H9 (cell line): Measurements from ENCODE around the gene TMEM87A. TPM values are rescaled to one million over a fixed set of nuclear protein-coding genes. Genes with fewer than 3 reads are reported as not detected.

Experiments used
- DNase-seq: peaks from one replicate; pipeline ENCODE4 v3.0.0-alpha.2; 2017
- H2AFZ ChIP-seq: one replicate; pipeline ENCODE4 v1.6.1; 2013; ENCODE audit warnings: mild to moderate bottlenecking, low read length, control low read depth, moderate library complexity
- H2AK5ac ChIP-seq: 2 replicates; pipeline ENCODE4 v1.6.1; 2013; ENCODE audit warnings: low read length, control low read depth, mixed read lengths; ENCODE audit not compliant: insufficient read length
- H2BK120ac ChIP-seq: one replicate; pipeline ENCODE4 v1.6.1; 2013; ENCODE audit warnings: low read depth, mild to moderate bottlenecking, low read length, control low read depth, inconsistent platforms; ENCODE audit not compliant: poor library complexity, severe bottlenecking
- H2BK12ac ChIP-seq: 2 replicates; pipeline ENCODE4 v1.6.1; 2013; ENCODE audit warnings: low read length, control low read depth, mixed read lengths, low read depth; ENCODE audit not compliant: insufficient read length
- H2BK15ac ChIP-seq: 2 replicates; pipeline ENCODE4 v1.6.1; 2013; ENCODE audit warnings: low read depth, low read length, control low read depth
- H2BK20ac ChIP-seq: one replicate; pipeline ENCODE4 v1.6.1; 2013; ENCODE audit warnings: low read depth, mild to moderate bottlenecking, low read length, control low read depth, inconsistent platforms; ENCODE audit not compliant: poor library complexity, severe bottlenecking
- H2BK5ac ChIP-seq: 2 replicates; pipeline ENCODE4 v1.6.1; 2013; ENCODE audit warnings: low read length, control low read depth, mixed read lengths; ENCODE audit not compliant: insufficient read length
- H3K14ac ChIP-seq: 2 replicates; pipeline ENCODE4 v1.6.1; 2013; ENCODE audit warnings: low read length, control low read depth; ENCODE audit not compliant: insufficient read depth
- H3K18ac ChIP-seq: 2 replicates; pipeline ENCODE4 v1.6.1; 2013; ENCODE audit warnings: low read depth, mild to moderate bottlenecking, mixed read lengths, low read length, control low read depth; ENCODE audit not compliant: insufficient read length
- H3K23ac ChIP-seq: 2 replicates; pipeline ENCODE4 v1.6.1; 2013; ENCODE audit warnings: low read length, control low read depth, mixed read lengths, low read depth; ENCODE audit not compliant: insufficient read length
- H3K23me2 ChIP-seq: 2 replicates; pipeline ENCODE4 v1.6.1; 2013; ENCODE audit warnings: low read depth, mild to moderate bottlenecking, mixed read lengths, low read length, control low read depth; ENCODE audit not compliant: insufficient read length, poor library complexity, severe bottlenecking
- H3K27ac ChIP-seq: 2 replicates; pipeline ENCODE4 v1.5.1; 2013; ENCODE audit warnings: low read length, control low read depth, mixed read lengths, low read depth; ENCODE audit not compliant: insufficient read length
- H3K27me3 ChIP-seq: 2 replicates; pipeline ENCODE4 v1.6.1; 2013; ENCODE audit warnings: low read length, control low read depth, inconsistent platforms; ENCODE audit not compliant: insufficient read depth
- H3K4ac ChIP-seq: 2 replicates; pipeline ENCODE4 v1.6.1; 2013; ENCODE audit warnings: low read depth, mild to moderate bottlenecking, control low read depth, inconsistent platforms, low read length, moderate library complexity
- H3K4me1 ChIP-seq: 2 replicates; pipeline ENCODE4 v1.6.1; 2013; ENCODE audit warnings: low read length, control low read depth, inconsistent platforms; ENCODE audit not compliant: insufficient read depth
- H3K4me2 ChIP-seq: 2 replicates; pipeline ENCODE4 v1.6.1; 2013; ENCODE audit warnings: low read length, control low read depth, mixed read lengths; ENCODE audit not compliant: insufficient read length, insufficient read depth
- H3K56ac ChIP-seq: 2 replicates; pipeline ENCODE4 v1.6.1; 2013; ENCODE audit warnings: low read depth, mild to moderate bottlenecking, mixed read lengths, low read length, control low read depth; ENCODE audit not compliant: insufficient read length
- H3K79me1 ChIP-seq: 2 replicates; pipeline ENCODE4 v1.6.1; 2013; ENCODE audit warnings: low read depth, mild to moderate bottlenecking, moderate library complexity, low read length, control low read depth, inconsistent platforms; ENCODE audit not compliant: insufficient read depth, poor library complexity, severe bottlenecking
- H3K79me2 ChIP-seq: 2 replicates; pipeline ENCODE4 v1.6.1; 2013; ENCODE audit warnings: low read length, control low read depth, inconsistent platforms; ENCODE audit not compliant: insufficient read depth
- H3K9ac ChIP-seq: 2 replicates; pipeline ENCODE4 v1.6.1; 2013; ENCODE audit warnings: low read length, control low read depth, mixed read lengths; ENCODE audit not compliant: insufficient read length; ENCODE audit errors: extremely low read depth
- H3K9me3 ChIP-seq: one replicate; pipeline ENCODE4 v1.6.1; 2013; ENCODE audit warnings: low read depth, low read length, inconsistent platforms; ENCODE audit not compliant: control insufficient read depth
- H3T11ph ChIP-seq: one replicate; pipeline ENCODE4 v1.6.1; 2013; ENCODE audit warnings: mild to moderate bottlenecking, low read length, control low read depth, inconsistent platforms
- H4K20me1 ChIP-seq: one replicate; pipeline ENCODE4 v1.6.1; 2013; ENCODE audit not compliant: control insufficient read depth, insufficient read length, insufficient read depth
- H4K5ac ChIP-seq: 2 replicates; pipeline ENCODE4 v1.6.1; 2013; ENCODE audit warnings: low read depth, mild to moderate bottlenecking, mixed read lengths, low read length, control low read depth; ENCODE audit not compliant: insufficient read length
- H4K8ac ChIP-seq: replicated peaks from 2 replicates; pipeline ENCODE4 v1.6.1; 2013; ENCODE audit warnings: low read length, control low read depth, mixed read lengths, low read depth; ENCODE audit not compliant: insufficient read length
- H4K91ac ChIP-seq: 2 replicates; pipeline ENCODE4 v1.6.1; 2013; ENCODE audit warnings: low read depth, mild to moderate bottlenecking, moderate library complexity, mixed read lengths, low read length, control low read depth; ENCODE audit not compliant: insufficient read length
- H3K27ac Mint-ChIP-seq, 3 experiments: 2 replicates in 2 of 3; 3 replicates in 1 of 3; pipeline ENCODE4 v1.8.0; 2020 to 2021; ENCODE audit warnings: mixed read lengths in 3 of 3, mild to moderate bottlenecking in 1 of 3, moderate library complexity in 1 of 3
- H3K27me3 Mint-ChIP-seq: 2 replicates; pipeline ENCODE4 v1.8.0; 2021; ENCODE audit warnings: low read depth, mild to moderate bottlenecking, moderate library complexity, mixed read lengths
- H3K36me3 Mint-ChIP-seq, 3 experiments: 2 replicates in 2 of 3; 3 replicates in 1 of 3; pipeline ENCODE4 v1.8.0; 2020 to 2021; ENCODE audit warnings: low read depth in 3 of 3, mixed read lengths in 3 of 3; ENCODE audit not compliant: insufficient read depth in 1 of 3
- H3K4me1 Mint-ChIP-seq, 2 experiments: 2 replicates each; pipeline ENCODE4 v1.8.0; 2020; ENCODE audit warnings: mixed read lengths in 2 of 2
- H3K4me3 Mint-ChIP-seq, 2 experiments: 2 replicates in 1 of 2; 3 replicates in 1 of 2; pipeline ENCODE4 v1.8.0; 2020 to 2021; ENCODE audit warnings: mild to moderate bottlenecking in 2 of 2, mixed read lengths in 2 of 2, moderate library complexity in 1 of 2
- H3K9me3 Mint-ChIP-seq, 2 experiments: 2 replicates in 1 of 2; 3 replicates in 1 of 2; pipeline ENCODE4 v1.8.0; 2020; ENCODE audit warnings: mild to moderate bottlenecking in 2 of 2, mixed read lengths in 2 of 2, moderate library complexity in 1 of 2
- CTCF ChIP-seq: fragments of 200-600 bp; sonication (generic); conservative IDR thresholded peaks from 3 replicates; pipeline ENCODE4 v1.8.0; 2021; ENCODE audit warnings: antibody characterized with exemption, mild to moderate bottlenecking
- WGBS: extraction: QIAGEN DNeasy Blood & Tissue Kit; methylation state at CpG from one replicate; pipeline ENCODE4 v1.1.7; 2013; ENCODE audit warnings: missing lambda C conversion rate, low lambda C conversion rate, mixed read lengths; ENCODE audit not compliant: insufficient read length; ENCODE audit errors: extremely low coverage; 5-methylcytosine and 5-hydroxymethylcytosine counted together
- total RNA-seq: library from RNA; stranded (reverse); gene quantifications from 2 replicates; pipeline ENCODE4 v1.2.1, GENCODE V29; 2021

TMEM87A gene
- total RNA-seq, 1 experiment from 2014 or later = 46.7 TPM

- Mint-ChIP-seq H3K27me3 (no peaks in the 10 kb centered on the region), H3K27ac (no peak overlapping the region), H3K4me3 (no peak overlapping the region), H3K4me1 (no peaks in the 10 kb centered on the region), H3K9me3 (no peaks in the 10 kb centered on the region), H3K36me3 (peaks cover 17 to 66% (median 55%) of the 10 kb centered on the region in 3 experiments; a peak in 6 of 7 replicates)
- H4K8ac ChIP-seq = no peak overlapping the region
- no peak overlapping the region for H2BK120ac ChIP-seq
- H3K79me1 ChIP-seq = peaks cover 3% of the 10 kb centered on the region
- no peak overlapping the region for H3K23ac ChIP-seq
- no peak overlapping the region for H3T11ph ChIP-seq
- H3K4me1 ChIP-seq = no peaks in the 10 kb centered on the region
- no peak overlapping the region for H3K4ac ChIP-seq
- H4K5ac ChIP-seq = no peak overlapping the region
- H4K91ac ChIP-seq = no peak overlapping the region
- H2BK20ac ChIP-seq = no peak overlapping the region
- DNase-seq = no peak
- H3K14ac ChIP-seq = no peak overlapping the region
- H3K27me3 ChIP-seq = no peaks in the 10 kb centered on the region
- no peak overlapping the region for H3K18ac ChIP-seq
- H3K56ac ChIP-seq = no peak overlapping the region
- no peak overlapping the region for H2AFZ ChIP-seq
- no peak overlapping the region for H3K27ac ChIP-seq
- H3K23me2 ChIP-seq = no peaks in the 10 kb centered on the region
- no CpG with 5 or more reads among the region's 1 CpG for WGBS
- no peak overlapping the region for H3K4me2 ChIP-seq
- no peak overlapping the region for H2BK15ac ChIP-seq
- no peak overlapping the region for H2BK5ac ChIP-seq
- no peak overlapping the region for H2BK12ac ChIP-seq
- no peaks in the 10 kb centered on the region for H4K20me1 ChIP-seq
- no peak overlapping the region for H3K9ac ChIP-seq
- H3K9me3 ChIP-seq = no peaks in the 10 kb centered on the region
- TF ChIP-seq CTCF = no peak
- H2AK5ac ChIP-seq = no peak overlapping the region
- no peaks in the 10 kb centered on the region for H3K79me2 ChIP-seq
Measured at GRCh38 chr15:42214600-42214999, 58.6 kb downstream of the TMEM87A start.
